Measurements from ENCODE around the gene PRR30.
"Not testable (repeated sequence)": the region's sequence is repeated elsewhere in the genome, so short reads cannot be mapped to it uniquely, and the experiment has no call there.

Gene PRR30

DNA sequence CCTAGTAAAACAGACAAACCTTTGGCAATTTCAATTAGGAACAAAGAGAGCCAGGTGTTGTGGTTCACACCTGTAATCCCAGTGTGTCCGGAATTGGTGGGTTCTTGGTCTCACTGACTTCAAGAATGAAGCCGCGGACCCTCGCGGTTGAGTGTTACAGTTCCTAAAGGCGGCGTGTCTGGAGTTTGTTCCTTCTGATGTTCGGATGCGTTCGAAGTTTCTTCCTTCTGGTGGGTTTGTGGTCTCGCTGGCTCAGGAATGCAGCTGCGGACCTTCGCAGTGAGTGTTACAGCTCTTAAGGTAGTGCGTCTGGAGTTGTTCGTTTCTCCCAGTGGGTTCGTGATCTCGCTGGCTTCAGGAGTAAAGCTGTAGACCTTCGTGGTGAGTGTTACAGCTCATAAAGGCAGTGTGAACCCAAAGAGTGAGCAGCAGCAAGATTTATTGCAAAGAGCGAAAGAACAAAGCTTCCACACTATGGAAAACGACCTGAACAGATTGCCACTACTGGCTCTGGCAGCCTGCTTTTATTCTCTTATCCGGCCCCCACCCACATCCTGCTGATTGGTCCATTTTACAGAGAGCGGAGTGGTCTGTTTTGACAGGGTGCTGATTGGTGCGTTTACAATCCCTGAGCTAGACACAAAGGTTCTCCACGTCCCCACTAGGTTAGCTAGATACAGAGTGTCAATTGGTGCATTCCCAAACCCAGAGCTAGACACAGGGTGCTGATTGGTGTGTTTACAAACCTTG, 28.4 kb downstream of the PRR30 start:
- WGBS, 2 experiments (ENCODE audit: insufficient coverage in 2 of 2), result 88 to 95% methylated on average over 17 to 21 of the region's 24 CpGs
- not testable (repeated sequence) for H3K36me3 ChIP-seq (ENCODE audit: control insufficient read depth, insufficient read depth, low read length)

DNA sequence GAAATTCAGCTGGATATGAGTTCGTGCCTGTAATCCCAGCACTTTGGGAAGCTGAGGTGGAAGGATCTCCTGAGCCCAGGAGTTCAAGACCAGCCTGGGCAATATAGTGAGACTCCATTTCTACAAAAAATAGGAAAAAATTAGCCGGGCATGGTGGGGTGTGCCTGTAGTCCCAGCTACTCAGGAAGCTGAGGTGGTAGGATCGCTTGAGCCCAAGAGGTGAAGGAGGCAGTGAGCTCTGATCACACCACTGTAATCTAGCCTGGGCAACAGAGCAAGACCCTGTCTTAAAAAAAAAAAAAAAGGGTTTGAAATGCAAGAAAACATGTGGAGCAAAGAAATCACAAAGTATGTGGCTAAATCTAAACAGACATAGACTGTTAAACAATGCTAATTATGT, 30.1 kb downstream of the PRR30 start:
- Histone ChIP-seq H3K27ac (ENCODE audit: low read depth, low read length, severe bottlenecking) (no peak overlapping the region), H3K4me1 (ENCODE audit: control insufficient read depth, insufficient read depth, low read length, poor library complexity, severe bottlenecking) (no peaks in the 10 kb centered on the region), H3K9me3 (ENCODE audit: control insufficient read depth, low read length) (no peaks in the 10 kb centered on the region), H3K36me3 (ENCODE audit: control insufficient read depth, insufficient read depth, low read length) (no peaks in the 10 kb centered on the region), H3K4me3 (ENCODE audit: extremely low read depth, insufficient read depth, low read length, poor library complexity, severe bottlenecking) (no peak overlapping the region)
- WGBS, 2 experiments (ENCODE audit: insufficient coverage in 2 of 2), result 93 to 94% methylated on average over 3 of the region's 3 CpGs

More for the DNA sequence above, 28.4 kb downstream of the PRR30 start:
- not testable (repeated sequence) for H3K4me1 ChIP-seq (ENCODE audit: control insufficient read depth, insufficient read depth, low read length, poor library complexity, severe bottlenecking); H3K9me3 ChIP-seq (ENCODE audit: control insufficient read depth, low read length); H3K4me3 ChIP-seq (ENCODE audit: extremely low read depth, insufficient read depth, low read length, poor library complexity, severe bottlenecking); H3K27ac ChIP-seq (ENCODE audit: low read depth, low read length, severe bottlenecking)

- Histone ChIP-seq H3K9me3 (ENCODE audit: control insufficient read depth, low read length) (no peaks in the 10 kb centered on the region), H3K36me3 (ENCODE audit: control insufficient read depth, insufficient read depth, low read length) (no peaks in the 10 kb centered on the region), H3K27ac (ENCODE audit: low read depth, low read length, severe bottlenecking) (no peak overlapping the region), H3K4me3 (ENCODE audit: extremely low read depth, insufficient read depth, low read length, poor library complexity, severe bottlenecking) (no peak overlapping the region), H3K4me1 (ENCODE audit: control insufficient read depth, insufficient read depth, low read length, poor library complexity, severe bottlenecking) (no peaks in the 10 kb centered on the region)
- WGBS, 2 experiments (ENCODE audit: insufficient coverage in 2 of 2), result 100% methylated on average over 1 of the region's 2 CpGs; no CpG with 5 or more reads in 1 of the 2 experiments
Measured at GRCh38 chr2:27108221-27108620, 31.0 kb downstream of the PRR30 start.

DNA sequence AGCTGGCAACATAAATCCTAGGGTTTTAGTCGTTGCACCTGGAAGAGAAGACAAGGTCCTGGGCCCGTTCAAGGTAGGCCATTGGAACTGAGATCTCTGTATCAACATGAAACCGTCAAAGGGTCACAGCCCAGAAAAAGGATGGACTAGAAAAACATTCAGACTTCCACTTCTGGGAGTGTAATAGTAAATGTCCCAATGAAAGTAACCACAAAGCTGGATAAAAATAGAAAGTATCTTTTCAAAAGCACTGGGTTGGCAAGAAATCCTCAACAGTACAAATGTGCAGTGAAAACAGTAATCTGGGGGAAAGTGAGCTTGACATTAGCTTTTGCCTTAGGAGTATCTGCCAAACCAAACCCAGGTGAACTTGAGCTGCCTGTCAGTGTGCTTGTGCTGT, 33.2 kb downstream of the PRR30 start:
- 81 to 94% methylated on average over 3 of the region's 3 CpGs for WGBS, 2 experiments (ENCODE audit: insufficient coverage in 2 of 2)
- no peaks in the 10 kb centered on the region for H3K9me3 ChIP-seq (ENCODE audit: control insufficient read depth, low read length)
- no peaks in the 10 kb centered on the region for H3K4me1 ChIP-seq (ENCODE audit: control insufficient read depth, insufficient read depth, low read length, poor library complexity, severe bottlenecking)
- H3K36me3 ChIP-seq (ENCODE audit: control insufficient read depth, insufficient read depth, low read length), result no peaks in the 10 kb centered on the region
- H3K27ac ChIP-seq (ENCODE audit: low read depth, low read length, severe bottlenecking), result no peak overlapping the region
- no peak overlapping the region for H3K4me3 ChIP-seq (ENCODE audit: extremely low read depth, insufficient read depth, low read length, poor library complexity, severe bottlenecking)

DNA sequence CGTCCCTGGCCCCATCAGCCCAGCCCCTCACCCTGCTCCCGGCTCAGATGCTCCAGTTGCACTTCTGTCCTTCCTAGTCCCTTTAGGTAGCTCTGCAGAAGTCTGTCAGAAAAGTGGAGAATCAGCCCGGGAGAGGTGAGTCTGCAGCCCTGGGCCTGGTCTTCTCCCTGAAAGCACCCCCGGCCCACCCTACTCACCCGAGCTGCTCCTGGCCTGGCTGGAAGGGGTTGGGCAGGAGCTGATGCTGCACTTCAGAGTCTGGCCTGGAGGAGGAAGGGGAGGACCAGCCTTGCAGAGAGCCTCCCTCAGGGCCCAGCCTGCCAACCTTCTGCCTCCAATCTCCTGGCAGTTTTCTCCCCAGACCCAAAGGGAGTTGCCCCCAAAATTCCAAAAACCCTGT, 36.9 kb downstream of the PRR30 start:
- Histone ChIP-seq H3K4me3 (ENCODE audit: extremely low read depth, insufficient read depth, low read length, poor library complexity, severe bottlenecking) (no peak overlapping the region), H3K36me3 (ENCODE audit: control insufficient read depth, insufficient read depth, low read length) (no peaks in the 10 kb centered on the region), H3K27ac (ENCODE audit: low read depth, low read length, severe bottlenecking) (no peak overlapping the region), H3K9me3 (ENCODE audit: control insufficient read depth, low read length) (no peaks in the 10 kb centered on the region), H3K4me1 (ENCODE audit: control insufficient read depth, insufficient read depth, low read length, poor library complexity, severe bottlenecking) (no peaks in the 10 kb centered on the region)
- WGBS, 2 experiments (ENCODE audit: insufficient coverage in 2 of 2), result 80 to 87% methylated on average over 1 to 3 of the region's 5 CpGs

DNA sequence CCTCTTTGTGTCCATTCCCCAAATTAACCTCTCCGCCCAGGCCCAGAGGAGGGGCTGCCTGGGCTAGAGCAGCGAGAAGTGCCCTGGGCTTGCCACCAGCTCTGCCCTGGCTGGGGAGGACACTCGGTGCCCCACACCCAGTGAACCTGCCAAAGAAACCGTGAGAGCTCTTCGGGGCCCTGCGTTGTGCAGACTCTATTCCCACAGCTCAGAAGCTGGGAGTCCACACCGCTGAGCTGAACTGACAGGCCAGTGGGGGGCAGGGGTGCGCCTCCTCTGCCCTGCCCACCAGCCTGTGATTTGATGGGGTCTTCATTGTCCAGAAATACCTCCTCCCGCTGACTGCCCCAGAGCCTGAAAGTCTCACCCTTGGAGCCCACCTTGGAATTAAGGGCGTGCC, 39.2 kb downstream of the PRR30 start:
- H3K4me1 ChIP-seq (ENCODE audit: control insufficient read depth, insufficient read depth, low read length, poor library complexity, severe bottlenecking), result no peaks in the 10 kb centered on the region
- WGBS, 2 experiments (ENCODE audit: insufficient coverage in 2 of 2), result 86 to 93% methylated on average over 8 to 10 of the region's 10 CpGs
- no peaks in the 10 kb centered on the region for H3K36me3 ChIP-seq (ENCODE audit: control insufficient read depth, insufficient read depth, low read length)
- no peak overlapping the region for H3K27ac ChIP-seq (ENCODE audit: low read depth, low read length, severe bottlenecking)
- no peaks in the 10 kb centered on the region for H3K9me3 ChIP-seq (ENCODE audit: control insufficient read depth, low read length)
- no peak overlapping the region for H3K4me3 ChIP-seq (ENCODE audit: extremely low read depth, insufficient read depth, low read length, poor library complexity, severe bottlenecking)

GRCh38 chr2:27099334-27099955, 39.8 kb downstream of the PRR30 start:
- 91 to 95% methylated on average over 14 to 16 of the region's 19 CpGs for whole genome bisulfite sequencing, 2 experiments (ENCODE audit: insufficient coverage in 2 of 2)
- no peak overlapping the region for H3K27ac ChIP-seq (ENCODE audit: low read depth, low read length, severe bottlenecking)

DNA sequence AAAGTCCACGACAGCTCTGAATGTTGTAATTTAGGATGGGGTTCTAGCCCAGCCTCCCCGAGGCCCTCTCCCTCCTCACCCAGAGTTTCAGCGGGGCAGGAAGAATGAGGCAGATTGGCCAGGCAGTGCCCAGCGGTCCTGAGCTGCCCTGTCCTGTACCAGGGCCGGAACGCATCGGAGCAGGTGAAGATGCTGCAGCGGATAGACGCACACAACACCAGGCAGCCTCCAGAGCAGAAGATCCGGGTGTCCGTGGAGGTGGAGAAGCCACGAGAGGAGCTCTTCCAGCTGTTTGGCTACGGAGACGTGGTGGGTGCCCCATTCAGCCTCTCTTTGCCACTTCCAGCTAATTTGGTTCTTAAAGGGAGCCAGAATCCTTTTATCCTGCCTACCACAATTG, 41.9 kb downstream of the PRR30 start:
- no peak overlapping the region for H3K4me3 ChIP-seq (ENCODE audit: extremely low read depth, insufficient read depth, low read length, poor library complexity, severe bottlenecking)
- peaks cover 8% of the 10 kb centered on the region for H3K4me1 ChIP-seq (ENCODE audit: control insufficient read depth, insufficient read depth, low read length, poor library complexity, severe bottlenecking)
- 86 to 94% methylated on average over 10 of the region's 14 CpGs for WGBS, 2 experiments (ENCODE audit: insufficient coverage in 2 of 2)
- H3K27ac ChIP-seq (ENCODE audit: low read depth, low read length, severe bottlenecking), result no peak overlapping the region
- no peaks in the 10 kb centered on the region for H3K36me3 ChIP-seq (ENCODE audit: control insufficient read depth, insufficient read depth, low read length)
- H3K9me3 ChIP-seq (ENCODE audit: control insufficient read depth, low read length), result no peaks in the 10 kb centered on the region

More at GRCh38 chr2:27099334-27099955, 39.8 kb downstream of the PRR30 start:
- Histone ChIP-seq H3K4me3 (ENCODE audit: extremely low read depth, insufficient read depth, low read length, poor library complexity, severe bottlenecking) (no peak overlapping the region), H3K9me3 (ENCODE audit: control insufficient read depth, low read length) (no peaks in the 10 kb centered on the region), H3K36me3 (ENCODE audit: control insufficient read depth, insufficient read depth, low read length) (no peaks in the 10 kb centered on the region), H3K4me1 (ENCODE audit: control insufficient read depth, insufficient read depth, low read length, poor library complexity, severe bottlenecking) (no peaks in the 10 kb centered on the region)

GRCh38 chr2:27096748-27097297, 42.4 kb downstream of the PRR30 start:
- Histone ChIP-seq H3K4me1 (ENCODE audit: control insufficient read depth, insufficient read depth, low read length, poor library complexity, severe bottlenecking) (peaks cover 9% of the 10 kb centered on the region), H3K4me3 (ENCODE audit: extremely low read depth, insufficient read depth, low read length, poor library complexity, severe bottlenecking) (no peak overlapping the region), H3K9me3 (ENCODE audit: control insufficient read depth, low read length) (no peaks in the 10 kb centered on the region), H3K36me3 (ENCODE audit: control insufficient read depth, insufficient read depth, low read length) (no peaks in the 10 kb centered on the region), H3K27ac (ENCODE audit: low read depth, low read length, severe bottlenecking) (no peak overlapping the region)
- 86 to 100% methylated on average over 2 to 3 of the region's 3 CpGs for WGBS, 2 experiments (ENCODE audit: insufficient coverage in 2 of 2)

DNA sequence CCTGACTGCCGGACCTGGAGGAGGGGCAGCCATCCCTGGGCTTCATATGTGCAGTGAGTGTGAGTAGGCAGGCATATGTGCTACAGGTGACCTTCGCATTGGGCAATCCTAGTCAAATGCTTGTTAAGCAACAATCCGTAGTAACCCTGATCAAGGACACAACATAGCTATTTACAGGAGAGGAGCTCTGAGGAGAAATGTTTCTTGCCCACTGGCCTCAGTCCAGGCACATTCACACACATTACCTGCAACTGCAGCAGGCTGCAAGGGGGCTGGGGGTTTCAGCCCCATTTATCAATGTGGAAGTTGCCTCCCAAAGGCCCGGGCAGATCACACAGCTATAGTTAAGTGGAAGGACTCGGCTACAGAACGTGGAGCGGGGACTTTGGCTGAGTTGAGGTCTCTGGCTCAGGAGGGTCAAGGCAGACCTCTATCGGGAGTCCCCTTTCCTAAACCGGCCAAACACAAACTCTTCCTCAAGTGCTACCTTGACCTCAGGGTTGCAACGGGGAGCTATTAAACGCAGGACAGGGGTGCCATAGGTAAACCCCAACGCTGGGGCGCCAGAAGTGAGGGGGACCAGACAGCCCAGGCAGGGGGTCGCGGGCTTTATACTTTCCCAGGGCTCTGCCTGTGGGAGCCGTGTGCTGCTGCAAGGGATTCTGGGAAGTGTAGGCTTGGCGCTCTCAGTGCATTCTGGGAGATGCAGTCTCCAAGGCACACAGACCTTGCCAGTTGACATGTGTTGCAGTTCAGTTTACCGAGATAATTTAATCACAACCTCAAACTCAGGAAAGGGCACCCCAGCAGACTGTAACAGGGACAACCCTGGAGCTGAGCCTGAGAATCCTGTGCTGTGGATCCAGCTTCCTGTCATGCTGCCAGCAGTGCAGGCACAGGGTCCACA, 43.2 kb downstream of the PRR30 start:
- H3K9me3 ChIP-seq (ENCODE audit: control insufficient read depth, low read length), result no peaks in the 10 kb centered on the region
- WGBS, 2 experiments (ENCODE audit: insufficient coverage in 2 of 2), result 37 to 39% methylated on average over 14 to 16 of the region's 18 CpGs
- H3K4me3 ChIP-seq (ENCODE audit: extremely low read depth, insufficient read depth, low read length, poor library complexity, severe bottlenecking), result no peak overlapping the region

More for the DNA sequence above, 43.2 kb downstream of the PRR30 start:
- H3K36me3 ChIP-seq (ENCODE audit: control insufficient read depth, insufficient read depth, low read length), result no peaks in the 10 kb centered on the region
- peaks cover 9% of the 10 kb centered on the region for H3K4me1 ChIP-seq (ENCODE audit: control insufficient read depth, insufficient read depth, low read length, poor library complexity, severe bottlenecking)
- no peak overlapping the region for H3K27ac ChIP-seq (ENCODE audit: low read depth, low read length, severe bottlenecking)

Measured in mesodermal cell (in vitro differentiated cells).